NCI-H2196 treated with DMSO at 0.1 percent for 48 hours (cell line): Measurements from ENCODE around the gene MOB3C.
A peak's percentile ranks its signal among the peaks of the same experiment; 100 is the strongest.
"Not testable (repeated sequence)": the region's sequence is repeated elsewhere in the genome, so short reads cannot be mapped to it uniquely, and the experiment has no call there.

ENCODE experiments used
- DNase-seq: peaks from one replicate; lab custom pipeline; 2025; ENCODE audit not compliant: unreplicated experiment; lab: John Stamatoyannopoulos, UW

MOB3C gene

GRCh38 chr1:46616277-46617107 is at the start of gene MOB3C:
MOB3C (minus strand) TSS chr1:46616811; CDS start chr1:46613321, 3,490 bp downstream.
- peak; percentile 15 for DNase-seq

- no peak for DNase-seq
Measured at GRCh38 chr1:46665983-46666382, 49.4 kb upstream of the MOB3C start.

GRCh38 chr1:46662919-46663318 is 46.3 kb upstream of the MOB3C start:
- not testable (repeated sequence) for DNase-seq

GRCh38 chr1:46660116-46660515 is 43.5 kb upstream of the MOB3C start:
- DNase-seq, result not testable (repeated sequence)

GRCh38 chr1:46659307-46659870 is 42.8 kb upstream of the MOB3C start:
- DNase-seq, result no peak

GRCh38 chr1:46657775-46658174 is 41.2 kb upstream of the MOB3C start:
- DNase-seq, result no peak

GRCh38 chr1:46656643-46657042 is 40.0 kb upstream of the MOB3C start:
- DNase-seq, result no peak

- no peak for DNase-seq
Measured at GRCh38 chr1:46655848-46656247, 39.2 kb upstream of the MOB3C start.

- not testable (repeated sequence) for DNase-seq
Measured at GRCh38 chr1:46654698-46655097, 38.1 kb upstream of the MOB3C start.

GRCh38 chr1:46654012-46654411 is 37.4 kb upstream of the MOB3C start:
- no peak for DNase-seq

GRCh38 chr1:46653405-46653958 is 36.9 kb upstream of the MOB3C start:
- DNase-seq, result no peak

- no peak for DNase-seq
Measured at GRCh38 chr1:46652321-46653100, 35.9 kb upstream of the MOB3C start.

GRCh38 chr1:46651152-46651551 is 34.5 kb upstream of the MOB3C start:
- DNase-seq, result not testable (repeated sequence)

GRCh38 chr1:46650491-46650890 is 33.9 kb upstream of the MOB3C start:
- no peak for DNase-seq

- DNase-seq, result no peak
Measured at GRCh38 chr1:46649764-46650163, 33.2 kb upstream of the MOB3C start.

- DNase-seq, result no peak
Measured at GRCh38 chr1:46647611-46648010, 31.0 kb upstream of the MOB3C start.

- DNase-seq, result no peak
Measured at GRCh38 chr1:46646844-46647243, 30.2 kb upstream of the MOB3C start.

GRCh38 chr1:46646331-46646730 is 29.7 kb upstream of the MOB3C start:
- DNase-seq, result no peak

GRCh38 chr1:46645815-46646214 is 29.2 kb upstream of the MOB3C start:
- DNase-seq, result no peak

GRCh38 chr1:46643368-46643775 is 26.8 kb upstream of the MOB3C start:
- DNase-seq, result peak; percentile 48

GRCh38 chr1:46642115-46642680 is 25.6 kb upstream of the MOB3C start:
- no peak for DNase-seq
